ENCODE results near the gene WHAMM.

DNA sequence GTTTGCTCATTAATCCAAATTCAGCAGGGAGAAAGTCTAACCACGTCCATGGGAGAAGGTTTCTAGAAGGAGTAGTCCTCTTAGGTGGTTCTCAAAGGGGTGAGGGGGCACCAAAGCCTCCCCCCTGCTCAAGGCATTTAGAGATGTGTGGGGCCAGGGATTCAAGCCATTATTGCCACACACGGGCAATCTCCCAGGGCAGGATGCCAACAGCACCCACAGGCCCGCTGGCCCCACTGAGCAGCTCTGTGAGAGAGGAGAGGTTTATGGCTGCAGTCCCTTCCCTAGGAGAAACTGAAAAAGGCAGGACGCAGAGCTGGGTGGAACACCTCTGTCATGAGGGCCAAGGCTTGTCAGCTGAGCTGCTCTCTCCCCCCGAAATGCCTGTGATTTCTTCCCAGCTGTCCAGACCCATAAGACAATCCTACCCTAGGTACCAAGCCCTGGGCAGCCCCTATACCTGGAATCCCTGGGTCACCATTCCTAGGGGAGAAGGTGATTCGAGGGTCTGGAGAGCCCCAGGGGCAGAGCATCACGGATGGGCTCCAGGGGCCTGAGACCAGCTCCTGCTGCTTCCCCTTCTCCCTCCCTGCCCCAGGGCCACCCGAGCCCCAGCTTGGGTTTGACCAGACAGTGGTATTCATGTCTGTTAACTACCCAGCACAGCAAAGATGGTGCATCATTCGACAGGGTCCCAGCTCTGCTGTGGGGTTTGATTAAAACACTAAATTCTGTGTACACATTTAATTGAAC lies 39.0 kb downstream of the WHAMM start:
- TF ChIP-seq, protein P1, sequence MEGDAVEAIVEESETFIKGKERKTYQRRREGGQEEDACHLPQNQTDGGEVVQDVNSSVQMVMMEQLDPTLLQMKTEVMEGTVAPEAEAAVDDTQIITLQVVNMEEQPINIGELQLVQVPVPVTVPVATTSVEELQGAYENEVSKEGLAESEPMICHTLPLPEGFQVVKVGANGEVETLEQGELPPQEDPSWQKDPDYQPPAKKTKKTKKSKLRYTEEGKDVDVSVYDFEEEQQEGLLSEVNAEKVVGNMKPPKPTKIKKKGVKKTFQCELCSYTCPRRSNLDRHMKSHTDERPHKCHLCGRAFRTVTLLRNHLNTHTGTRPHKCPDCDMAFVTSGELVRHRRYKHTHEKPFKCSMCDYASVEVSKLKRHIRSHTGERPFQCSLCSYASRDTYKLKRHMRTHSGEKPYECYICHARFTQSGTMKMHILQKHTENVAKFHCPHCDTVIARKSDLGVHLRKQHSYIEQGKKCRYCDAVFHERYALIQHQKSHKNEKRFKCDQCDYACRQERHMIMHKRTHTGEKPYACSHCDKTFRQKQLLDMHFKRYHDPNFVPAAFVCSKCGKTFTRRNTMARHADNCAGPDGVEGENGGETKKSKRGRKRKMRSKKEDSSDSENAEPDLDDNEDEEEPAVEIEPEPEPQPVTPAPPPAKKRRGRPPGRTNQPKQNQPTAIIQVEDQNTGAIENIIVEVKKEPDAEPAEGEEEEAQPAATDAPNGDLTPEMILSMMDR (IDR thresholded peaks at IDR 0.05) = no peak
- TF ChIP-seq POLR2AphosphoS5 (IDR thresholded peaks at IDR 0.05; ENCODE audit: insufficient read depth in 1 of 2, low read depth in 1 of 2) = no peak
- no peak for TF ChIP-seq POLR2A (IDR thresholded peaks at IDR 0.05)

Data from vagina (tissue), 2 donors.